ENCODE results near the gene IL17RD. TPM values are rescaled to one million over a fixed set of nuclear protein-coding genes. Genes with fewer than 3 reads are reported as not detected.

Gene IL17RD
- total and polyA plus RNA-seq, 2 of the 13 experiments (the other 11 are each of a cell fraction or from before 2014, with no cell fraction given) = 0.28 to 0.31 TPM

GRCh38 chr3:57078635-57079473 lies 86.3 kb downstream of the IL17RD start (continued):
- TF ChIP-seq ESRRA (CRISPR knock-in tag; IDR thresholded peaks at IDR 0.05; ENCODE audit: low read depth) (0 out of 2 replicates have a peak, but pooled peaks have one; percentile 30), HDAC1 (CRISPR knock-in tag; IDR thresholded peaks at IDR 0.05) (peak; percentile 45), ZNF235 (CRISPR knock-in tag; IDR thresholded peaks at IDR 0.05; ENCODE audit: borderline replicate concordance) (peak; percentile 85; the same call in 1 of the 2 replicates), GFI1 (CRISPR knock-in tag; IDR thresholded peaks at IDR 0.05; ENCODE audit: borderline replicate concordance) (peak; percentile 22; the same call in 1 of the 2 replicates), SIN3A (IDR thresholded peaks at IDR 0.05; ENCODE audit: borderline replicate concordance, low read depth, low read length) (0 out of 2 replicates have a peak, but pooled peaks have one; percentile 29), ZBTB20 (CRISPR knock-in tag; IDR thresholded peaks at IDR 0.05; ENCODE audit: borderline replicate concordance, low read depth) (0 out of 2 replicates have a peak, but pooled peaks have one; percentile 31), ZMYM3 (CRISPR knock-in tag; IDR thresholded peaks at IDR 0.05) (no peak), HNF1A (IDR thresholded peaks at IDR 0.05; ENCODE audit: low read depth) (no peak), HNF1A (CRISPR knock-in tag; IDR thresholded peaks at IDR 0.05; ENCODE audit: borderline replicate concordance) (no peak), ATF1 (CRISPR knock-in tag; IDR thresholded peaks at IDR 0.05) (no peak), IKZF1 (IDR thresholded peaks at IDR 0.05) (no peak), NFKBIZ (CRISPR knock-in tag; IDR thresholded peaks at IDR 0.05) (no peak), ZNF883 (CRISPR knock-in tag; IDR thresholded peaks at IDR 0.05; ENCODE audit: not compliant biosample characterization) (peak; percentile 24), ZNF124 (CRISPR knock-in tag; IDR thresholded peaks at IDR 0.05) (no peak; the same call in 1 of the 2 replicates), ZFP37 (CRISPR knock-in tag; IDR thresholded peaks at IDR 0.05; ENCODE audit: borderline replicate concordance) (no peak), LBX2 (CRISPR knock-in tag; IDR thresholded peaks at IDR 0.05; ENCODE audit: borderline replicate concordance) (0 out of 2 replicates have a peak, but pooled peaks have one; percentile 0), ATF5 (CRISPR knock-in tag; IDR thresholded peaks at IDR 0.05; ENCODE audit: low read depth) (no peak), ZNF160 (CRISPR knock-in tag; IDR thresholded peaks at IDR 0.05) (0 out of 2 replicates have a peak, but pooled peaks have one; percentile 51), FOXO4 (CRISPR knock-in tag; conservative IDR thresholded peaks at IDR 0.05) (no peak)
- TF ChIP-seq, protein P1, sequence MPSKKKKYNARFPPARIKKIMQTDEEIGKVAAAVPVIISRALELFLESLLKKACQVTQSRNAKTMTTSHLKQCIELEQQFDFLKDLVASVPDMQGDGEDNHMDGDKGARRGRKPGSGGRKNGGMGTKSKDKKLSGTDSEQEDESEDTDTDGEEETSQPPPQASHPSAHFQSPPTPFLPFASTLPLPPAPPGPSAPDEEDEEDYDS (CRISPR knock-in tag; IDR thresholded peaks at IDR 0.05) = no peak

Measured in HepG2 (cell line).